GM12872 (cell line): ENCODE data around the gene LRIG1.

Experiments used
- CTCF ChIP-seq: IDR thresholded peaks from 3 replicates; pipeline ENCODE4 v1.5.1; 2011; ENCODE audit warnings: low read depth, mild to moderate bottlenecking, low read length, moderate library complexity; ENCODE audit not compliant: insufficient read depth

LRIG1 gene

GRCh38 chr3:66399529-66400232 is 101.1 kb downstream of the LRIG1 start:
- no peak for TF ChIP-seq CTCF

GRCh38 chr3:66398228-66399025 is 102.4 kb downstream of the LRIG1 start:
- no peak for TF ChIP-seq CTCF

DNA sequence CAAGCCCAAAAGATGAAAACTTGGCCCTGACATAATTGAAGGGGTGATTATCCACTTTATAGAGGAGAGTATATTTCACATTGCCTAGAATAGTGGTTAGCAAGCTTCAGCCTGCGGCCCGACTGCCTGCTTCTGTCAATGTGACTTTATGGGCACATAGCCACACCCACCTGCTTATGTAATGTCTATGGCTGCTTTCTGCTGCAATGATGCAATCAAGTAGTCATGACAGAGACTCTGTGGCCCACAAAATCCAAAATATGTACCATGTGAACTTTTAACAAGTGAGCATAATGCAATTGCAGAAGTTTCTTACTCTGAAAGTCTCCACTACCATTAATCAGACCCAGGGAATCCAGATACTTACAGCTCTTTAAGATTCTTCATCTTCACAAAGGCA is 103.1 kb downstream of the LRIG1 start:
- TF ChIP-seq CTCF, result no peak

GRCh38 chr3:66396888-66397287 is 103.9 kb downstream of the LRIG1 start:
- no peak for TF ChIP-seq CTCF

- TF ChIP-seq CTCF, result no peak
These were observed 104.6 kb downstream of the LRIG1 start for GRCh38 chr3:66396161-66396760.

DNA sequence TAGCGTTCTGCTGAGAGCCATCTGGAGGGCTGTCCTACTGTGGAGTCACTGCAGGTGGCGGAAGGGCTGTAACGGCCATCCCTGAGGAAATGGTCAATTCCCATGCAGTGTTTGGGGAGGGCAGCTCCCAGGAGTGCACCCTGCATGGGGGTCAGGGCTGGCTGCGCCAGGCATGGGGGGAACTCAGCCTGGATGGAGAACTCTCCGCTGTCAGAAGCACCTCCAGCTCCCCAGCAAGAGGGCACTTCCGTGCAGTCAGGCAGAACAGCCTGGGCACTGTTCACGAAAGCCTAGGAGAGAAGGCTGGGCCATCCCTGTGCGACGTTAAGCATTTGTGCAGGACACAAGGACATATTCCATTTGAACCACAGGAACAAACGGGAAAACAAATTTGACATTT is 105.2 kb downstream of the LRIG1 start:
- TF ChIP-seq CTCF, result no peak

- TF ChIP-seq CTCF, result no peak
These were observed 106.0 kb downstream of the LRIG1 start for GRCh38 chr3:66394753-66395249.
